D721Med (cell line): ENCODE results near the gene CFAP65.

Experiments used
- DNase-seq: peaks from one replicate; pipeline ENCODE4 v3.0.0; 2011; ENCODE audit warnings: low spot score; ENCODE audit not compliant: insufficient read length
- FAIRE-seq: peaks from 2 replicates; lab custom pipeline; 2011; peaks lifted over from hg19 to GRCh38; lab: Jason Lieb, UNC
- TF ChIP-seq, protein P1 (sequence below): IDR thresholded peaks from 2 replicates; pipeline ENCODE4 v1.5.1; 2012; ENCODE audit warnings: mild to moderate bottlenecking, control low read depth; ENCODE audit not compliant: insufficient read depth; ENCODE audit errors: missing control alignments

Gene CFAP65

DNA sequence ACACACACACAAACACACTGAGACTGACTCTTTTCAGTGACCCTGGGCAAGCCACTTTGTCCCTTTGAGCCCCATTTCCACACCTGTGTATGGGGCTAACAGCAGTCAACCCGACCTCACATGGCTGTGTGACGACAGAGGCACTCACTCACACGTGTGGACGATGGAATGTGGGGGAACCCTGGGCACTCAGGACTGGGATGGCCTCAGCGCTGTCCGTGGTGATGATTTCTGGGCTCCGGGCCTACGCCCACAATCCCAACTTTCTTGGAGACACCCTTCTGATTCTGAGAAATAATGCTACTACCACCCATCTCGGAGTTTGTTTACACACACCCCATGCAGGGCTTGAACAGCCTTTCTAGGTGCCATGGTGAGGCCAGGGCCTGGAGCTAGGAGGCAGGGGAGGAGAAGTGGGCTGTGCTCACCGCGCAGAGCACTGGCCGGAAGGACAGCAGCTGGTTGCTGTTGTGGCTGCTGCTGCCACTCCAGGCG is 49.6 kb downstream of the CFAP65 start:
- TF ChIP-seq, protein P1, sequence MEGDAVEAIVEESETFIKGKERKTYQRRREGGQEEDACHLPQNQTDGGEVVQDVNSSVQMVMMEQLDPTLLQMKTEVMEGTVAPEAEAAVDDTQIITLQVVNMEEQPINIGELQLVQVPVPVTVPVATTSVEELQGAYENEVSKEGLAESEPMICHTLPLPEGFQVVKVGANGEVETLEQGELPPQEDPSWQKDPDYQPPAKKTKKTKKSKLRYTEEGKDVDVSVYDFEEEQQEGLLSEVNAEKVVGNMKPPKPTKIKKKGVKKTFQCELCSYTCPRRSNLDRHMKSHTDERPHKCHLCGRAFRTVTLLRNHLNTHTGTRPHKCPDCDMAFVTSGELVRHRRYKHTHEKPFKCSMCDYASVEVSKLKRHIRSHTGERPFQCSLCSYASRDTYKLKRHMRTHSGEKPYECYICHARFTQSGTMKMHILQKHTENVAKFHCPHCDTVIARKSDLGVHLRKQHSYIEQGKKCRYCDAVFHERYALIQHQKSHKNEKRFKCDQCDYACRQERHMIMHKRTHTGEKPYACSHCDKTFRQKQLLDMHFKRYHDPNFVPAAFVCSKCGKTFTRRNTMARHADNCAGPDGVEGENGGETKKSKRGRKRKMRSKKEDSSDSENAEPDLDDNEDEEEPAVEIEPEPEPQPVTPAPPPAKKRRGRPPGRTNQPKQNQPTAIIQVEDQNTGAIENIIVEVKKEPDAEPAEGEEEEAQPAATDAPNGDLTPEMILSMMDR, result no peak
- DNase-seq (no peak), FAIRE-seq (no peak)

DNA sequence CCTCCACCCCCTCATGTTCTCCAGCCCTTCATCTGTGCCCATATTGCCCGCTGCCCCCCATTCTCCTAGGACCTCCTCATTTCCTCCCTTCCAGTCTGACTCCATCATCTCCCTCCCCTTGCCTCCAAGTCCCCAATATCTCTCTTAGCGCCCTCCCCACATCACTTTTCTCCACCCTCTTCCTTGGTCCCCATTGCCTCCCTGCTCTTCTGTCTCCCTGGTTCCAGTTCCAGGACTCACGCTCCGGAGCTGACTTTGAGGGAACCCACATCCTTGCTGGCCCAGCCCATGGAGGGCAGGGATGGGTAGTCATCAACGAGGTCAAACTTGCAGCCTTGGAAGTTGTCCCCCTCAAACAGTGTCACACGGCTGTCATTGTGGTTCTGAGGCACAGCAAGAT is 50.7 kb downstream of the CFAP65 start:
- DNase-seq (no peak), FAIRE-seq (no peak)
- TF ChIP-seq, protein P1, result no peak

DNA sequence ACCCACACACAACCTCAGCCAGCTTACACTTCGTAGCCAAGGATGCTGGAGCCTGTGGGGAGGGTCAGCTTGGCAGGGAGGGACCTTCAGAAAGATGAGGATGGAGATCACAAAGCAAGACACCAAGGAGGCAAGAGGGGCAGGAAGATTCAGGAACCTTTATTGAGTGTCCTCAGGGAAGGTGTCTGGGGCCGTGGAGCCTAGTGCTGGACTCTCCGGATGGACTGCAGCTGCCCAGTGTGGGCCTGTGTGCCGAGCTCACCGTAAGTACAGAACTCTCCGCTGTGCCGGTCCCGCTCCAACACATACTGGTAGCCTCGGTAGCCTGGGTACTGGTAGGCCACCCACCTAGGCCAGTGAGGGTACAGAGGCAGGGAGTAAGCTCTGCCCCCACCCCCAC is 51.3 kb downstream of the CFAP65 start:
- no peak for FAIRE-seq
- TF ChIP-seq, protein P1, result no peak
- no peak for DNase-seq

DNA sequence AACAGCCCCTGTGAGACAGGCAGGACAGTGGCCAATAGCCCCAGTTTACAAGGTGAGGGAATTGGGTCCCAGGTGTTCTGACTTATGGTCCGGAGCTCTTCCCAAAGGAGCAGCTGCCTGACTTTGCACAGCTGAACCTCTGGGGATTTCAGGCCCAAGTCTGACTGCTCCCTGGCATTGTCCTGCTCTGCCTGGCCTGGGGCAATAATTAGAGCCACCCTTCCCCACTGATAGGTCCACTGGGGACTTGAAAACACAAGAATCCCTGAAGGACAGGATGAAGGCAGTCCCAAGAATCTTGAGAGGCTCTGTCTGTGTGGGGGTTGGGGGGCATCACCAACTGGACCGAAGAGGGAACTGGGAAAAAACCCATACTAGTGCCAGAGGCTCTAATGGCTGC is 52.7 kb downstream of the CFAP65 start:
- TF ChIP-seq, protein P1, result no peak
- FAIRE-seq (no peak), DNase-seq (no peak)

DNA sequence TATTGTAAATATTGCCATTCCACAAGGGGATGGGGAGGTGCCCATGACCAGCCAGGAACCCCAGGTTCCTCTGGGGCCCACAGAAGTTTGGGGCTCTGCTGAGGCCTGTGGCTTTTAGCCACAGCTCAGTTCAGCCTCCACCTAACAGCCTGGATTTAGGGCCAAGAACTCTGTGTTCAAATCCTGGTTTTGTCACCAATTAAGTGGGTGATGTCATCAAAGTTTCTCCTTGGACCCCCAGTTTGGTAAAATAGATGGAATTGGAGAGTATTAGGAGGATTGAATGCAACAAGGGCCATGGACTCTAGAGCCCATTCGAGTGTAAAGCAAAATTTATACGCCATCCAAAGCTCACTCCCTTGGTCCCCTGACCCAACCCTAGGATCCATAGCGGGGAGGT is 53.2 kb downstream of the CFAP65 start:
- DNase-seq (no peak), FAIRE-seq (no peak)
- TF ChIP-seq, protein P1, result no peak

DNA sequence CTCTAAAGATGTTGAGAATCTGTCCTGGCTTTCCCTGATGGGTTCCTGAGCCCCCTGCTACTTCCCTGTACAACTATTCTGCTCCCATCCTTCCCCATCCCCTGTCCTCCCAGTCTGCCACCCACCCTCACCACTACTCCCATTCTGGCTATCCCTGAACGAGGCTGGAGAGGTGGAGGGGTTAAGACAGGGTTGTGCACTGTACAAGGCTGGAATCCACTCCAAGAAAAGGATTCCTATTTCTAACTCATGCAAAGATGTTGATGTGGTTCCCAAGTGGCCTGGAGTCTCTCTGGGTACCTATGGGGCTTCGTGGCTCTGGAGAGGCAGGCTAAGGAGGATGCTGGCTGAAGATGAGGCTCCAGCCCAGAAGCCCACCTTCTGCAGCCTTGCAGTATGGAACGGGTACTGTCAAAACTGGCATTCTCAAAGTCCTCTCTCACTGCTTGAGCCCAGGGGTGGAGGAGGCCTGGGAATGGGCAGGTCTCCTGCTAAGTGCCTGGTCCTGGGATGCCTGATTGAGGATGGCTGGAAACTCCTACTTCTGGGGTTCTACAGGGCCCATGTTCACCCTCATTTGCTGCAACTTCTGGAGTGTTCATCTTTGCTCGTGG is 55.1 kb downstream of the CFAP65 start:
- DNase-seq, result peak; percentile 15
- TF ChIP-seq, protein P1, result no peak
- no peak for FAIRE-seq

DNA sequence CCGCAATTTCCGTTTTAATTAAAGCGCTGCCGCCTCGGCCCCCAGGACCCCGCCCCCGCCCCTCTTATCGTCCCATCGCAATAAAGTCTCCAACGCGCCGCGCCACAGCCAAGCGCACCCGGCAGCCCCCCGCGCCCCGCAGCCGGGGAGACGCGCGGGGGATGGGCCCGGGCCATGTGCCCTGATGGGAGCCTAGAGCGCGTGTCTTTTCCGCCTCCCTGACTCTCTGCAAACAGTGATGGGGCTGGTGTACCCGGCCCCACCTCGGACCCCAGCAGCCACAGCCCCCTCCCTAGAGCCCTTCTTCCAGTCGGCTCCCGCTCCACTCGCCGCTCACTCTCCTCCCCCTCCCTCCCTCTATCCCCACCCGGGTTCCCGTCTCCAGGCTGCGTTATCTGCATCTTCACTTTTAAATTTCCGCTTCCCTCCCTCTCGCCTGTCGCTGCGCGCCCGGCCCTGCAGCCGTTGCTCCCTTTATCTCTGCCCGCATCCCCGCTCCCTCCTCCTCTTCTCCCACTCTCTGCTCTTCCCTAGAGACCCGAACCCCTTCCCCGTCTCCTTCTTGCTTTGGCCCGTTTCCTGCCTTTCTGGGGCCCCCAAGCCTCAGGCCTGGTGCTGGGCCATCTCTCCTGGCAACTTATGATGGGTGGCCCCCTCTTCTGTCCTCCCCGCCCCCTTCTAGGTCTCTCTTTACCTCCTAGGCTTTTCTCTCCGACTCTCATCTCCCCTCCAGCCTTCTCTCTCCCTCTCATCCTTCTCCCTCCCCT is 55.8 kb downstream of the CFAP65 start:
- DNase-seq, result peak; percentile 59
- no peak for FAIRE-seq
- TF ChIP-seq, protein P1, result no peak
